ENCODE results near the gene DUSP2.

- TF ChIP-seq CTCF (IDR thresholded peaks at IDR 0.05) (no peak), POLR2A (IDR thresholded peaks at IDR 0.05) (no peak)
Observed at GRCh38 chr2:96163415-96163767, 18.2 kb upstream of the DUSP2 start.

Data from body of pancreas (tissue), 4 donors.